Mucosa of descending colon (tissue), 3 donors: ENCODE data around the gene CLCN6. TPM values are rescaled to one million over a fixed set of nuclear protein-coding genes. Genes with fewer than 3 reads are reported as not detected.

Experiments used
- ATAC-seq: fragments of 200-7000 bp; cut with Tn5 transposase; one replicate; pipeline ENCODE4 v1.9.1; 2020; ENCODE audit warnings: mild to moderate bottlenecking, moderate library complexity
- DNase-seq, 3 donors: peaks; one replicate each; pipeline ENCODE4 v3.0.0-alpha.2; 2020
- H3K36me3 ChIP-seq: fragments of 200-600 bp; one replicate; pipeline ENCODE4 v1.8.0; 2021; ENCODE audit warnings: low read depth, mild to moderate bottlenecking
- H3K4me1 ChIP-seq: fragments of 200-600 bp; one replicate; pipeline ENCODE4 v1.8.0; 2021; ENCODE audit warnings: low read depth, mild to moderate bottlenecking
- H3K4me3 ChIP-seq: fragments of 200-600 bp; one replicate; pipeline ENCODE4 v1.8.0; 2021; ENCODE audit warnings: mild to moderate bottlenecking
- H3K9me3 ChIP-seq: fragments of 200-600 bp; one replicate; pipeline ENCODE4 v1.8.0; 2021; ENCODE audit warnings: mild to moderate bottlenecking
- intact Hi-C, 2 donors: fragments of 100-400 bp; cut with DNase I in 1 of 2; cut with micrococcal nuclease in 1 of 2; formaldehyde crosslinking; loops; one replicate each; pipeline versions ENCODE4 v1.11.0 to v1.11.1; 2022; cut with DNase I, micrococcal nuclease
- total RNA-seq, 3 donors: library from RNA; stranded (reverse); fragmentation: NEBNext Ultra II Directional in 2 of 3; extraction: Animal tissue kit (Norgen Biotek cat#: 25700) in 2 of 3; gene quantifications; one replicate each; pipeline versions ENCODE4 v1.2.1 to v1.2.4, GENCODE V29; 2021 to 2023
- TF ChIP-seq, protein P1 (sequence below): fragments of 200-600 bp; IDR thresholded peaks from one replicate; pipeline ENCODE4 v1.8.0; 2022; ENCODE audit warnings: antibody characterized with exemption, mild to moderate bottlenecking
- donor health status: DM: no; HTN: no; CAD: no; lungs with moderate emphysema.
- donor health status: DM: no; HTN: no; CAD: no.
- donor health status: DM: no; HTN: yes; CAD: no.

CLCN6 gene
- total RNA-seq, 3 donors from 2014 or later = 20.8 to 29.7 (median 24.3) TPM

DNA sequence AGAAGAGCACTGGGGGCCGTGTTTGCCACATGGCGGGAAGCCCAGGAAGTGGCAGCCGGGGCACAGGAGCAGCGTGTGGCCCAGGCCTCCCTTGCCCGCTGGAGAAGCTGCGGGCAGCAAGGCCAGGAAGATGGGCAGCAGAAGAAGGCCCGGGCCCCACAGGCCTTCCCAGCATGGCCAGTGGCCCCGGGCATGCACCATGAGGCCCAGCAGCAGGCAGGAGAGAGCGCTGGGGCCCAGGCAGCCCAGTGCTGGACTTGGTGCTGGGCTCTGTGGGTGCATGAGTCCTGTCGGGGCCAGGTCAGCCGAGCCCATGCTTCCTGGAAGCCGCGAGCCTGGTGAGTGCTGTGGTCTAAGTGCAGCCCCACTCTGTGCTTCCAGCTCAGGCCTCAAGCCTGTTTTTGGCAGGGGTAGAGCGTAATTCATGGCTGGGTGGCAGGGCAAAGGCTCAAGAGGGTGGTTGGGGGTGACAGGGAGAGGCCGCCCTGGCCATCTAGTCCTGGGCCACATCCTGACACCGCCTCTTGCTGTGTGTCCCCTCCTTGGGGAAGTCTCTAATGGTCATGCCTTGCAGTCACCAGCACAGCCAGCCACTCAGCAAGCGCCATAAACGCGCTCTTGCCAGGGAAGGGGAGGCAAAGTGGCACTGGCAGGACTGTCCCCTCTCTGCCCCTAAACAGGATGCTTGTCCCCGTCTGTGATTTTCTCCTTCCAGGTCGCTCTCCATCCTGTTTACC lies 21.6 kb upstream of the CLCN6 start:
- DNase-seq (peak in 2 of 3 donors; percentile 28 to 49), ATAC-seq (no peak)
- intact Hi-C loops = no loop called here

DNA sequence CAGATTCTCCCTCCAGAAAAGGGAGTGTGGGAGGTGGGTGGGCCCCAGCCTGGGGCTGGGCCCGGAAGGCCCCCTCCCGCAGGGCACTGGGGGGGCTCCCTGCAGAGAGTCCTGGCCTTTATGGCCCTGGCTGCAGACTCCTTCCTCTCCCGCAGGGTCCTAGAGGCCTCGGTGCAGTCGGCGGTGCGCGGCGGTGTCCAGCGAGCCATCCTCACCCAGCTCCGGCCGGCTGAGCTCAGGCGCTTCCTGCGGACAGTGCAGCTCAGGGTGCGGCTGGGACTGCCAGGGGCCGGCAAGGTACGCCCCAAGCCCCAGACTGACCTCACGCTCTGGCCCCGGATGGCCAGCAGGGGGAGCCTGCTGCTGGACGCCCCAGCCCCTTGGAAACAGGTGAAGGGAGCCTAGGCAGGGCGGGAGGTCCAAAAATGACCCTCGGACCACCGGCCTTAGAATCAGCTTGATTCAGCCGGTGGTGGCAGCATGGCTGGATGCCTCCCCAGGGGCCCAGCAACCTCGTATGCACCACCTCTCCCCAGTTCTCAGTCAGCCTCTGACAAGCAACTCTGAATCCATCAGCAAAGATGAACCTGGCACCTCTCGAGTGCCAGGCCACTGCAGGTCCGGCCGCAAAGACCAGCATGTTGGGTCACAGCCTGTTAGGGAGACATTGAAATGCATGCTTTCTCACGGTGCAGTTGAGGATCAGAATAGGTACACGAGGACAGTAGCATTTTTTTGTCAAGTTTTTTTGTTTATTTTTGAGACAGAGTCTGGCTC lies 20.8 kb upstream of the CLCN6 start:
- DNase-seq (peak; percentile 72 to 79 (median 79)), ATAC-seq (peak; percentile 70)
- Histone ChIP-seq H3K9me3 (no peaks in the 10 kb centered on the region), H3K36me3 (no peaks in the 10 kb centered on the region), H3K4me1 (peaks cover 25% of the 10 kb centered on the region), H3K4me3 (no peak overlapping the region)
- intact Hi-C loops = no loop called here
- TF ChIP-seq, protein P1, sequence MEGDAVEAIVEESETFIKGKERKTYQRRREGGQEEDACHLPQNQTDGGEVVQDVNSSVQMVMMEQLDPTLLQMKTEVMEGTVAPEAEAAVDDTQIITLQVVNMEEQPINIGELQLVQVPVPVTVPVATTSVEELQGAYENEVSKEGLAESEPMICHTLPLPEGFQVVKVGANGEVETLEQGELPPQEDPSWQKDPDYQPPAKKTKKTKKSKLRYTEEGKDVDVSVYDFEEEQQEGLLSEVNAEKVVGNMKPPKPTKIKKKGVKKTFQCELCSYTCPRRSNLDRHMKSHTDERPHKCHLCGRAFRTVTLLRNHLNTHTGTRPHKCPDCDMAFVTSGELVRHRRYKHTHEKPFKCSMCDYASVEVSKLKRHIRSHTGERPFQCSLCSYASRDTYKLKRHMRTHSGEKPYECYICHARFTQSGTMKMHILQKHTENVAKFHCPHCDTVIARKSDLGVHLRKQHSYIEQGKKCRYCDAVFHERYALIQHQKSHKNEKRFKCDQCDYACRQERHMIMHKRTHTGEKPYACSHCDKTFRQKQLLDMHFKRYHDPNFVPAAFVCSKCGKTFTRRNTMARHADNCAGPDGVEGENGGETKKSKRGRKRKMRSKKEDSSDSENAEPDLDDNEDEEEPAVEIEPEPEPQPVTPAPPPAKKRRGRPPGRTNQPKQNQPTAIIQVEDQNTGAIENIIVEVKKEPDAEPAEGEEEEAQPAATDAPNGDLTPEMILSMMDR = peak; percentile 68

More for the DNA sequence above, 21.6 kb upstream of the CLCN6 start:
- no peak overlapping the region for H3K4me3 ChIP-seq
- TF ChIP-seq, protein P1 = no peak
- no peaks in the 10 kb centered on the region for H3K9me3 ChIP-seq
- peaks cover 25% of the 10 kb centered on the region for H3K4me1 ChIP-seq
- H3K36me3 ChIP-seq = no peaks in the 10 kb centered on the region

DNA sequence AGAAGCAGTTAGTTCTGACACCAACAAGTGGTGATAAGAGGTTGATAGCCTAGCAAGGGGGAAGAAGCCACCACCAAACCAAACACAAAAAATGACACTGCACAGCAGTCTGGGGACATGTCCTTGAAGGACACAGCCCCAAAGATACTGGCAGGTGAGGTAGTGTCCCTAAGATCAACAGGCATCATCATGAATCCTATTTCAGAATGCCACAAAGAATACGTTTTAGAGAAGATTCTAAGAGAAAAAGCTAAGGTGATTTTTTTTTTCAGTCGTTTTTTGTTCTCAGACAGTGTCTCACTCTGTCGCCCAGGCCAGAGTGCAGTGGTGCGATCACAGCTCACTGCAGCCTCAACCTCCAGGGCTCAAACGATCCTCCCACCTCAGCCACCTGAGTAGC lies 19.8 kb upstream of the CLCN6 start:
- Histone ChIP-seq H3K4me1 (peaks cover 28% of the 10 kb centered on the region), H3K36me3 (no peaks in the 10 kb centered on the region), H3K4me3 (no peak overlapping the region), H3K9me3 (no peaks in the 10 kb centered on the region)
- TF ChIP-seq, protein P1 = no peak
- ATAC-seq (no peak), DNase-seq (peak in 1 of 3 donors; percentile 16)
- intact Hi-C loops = no loop called here

DNA sequence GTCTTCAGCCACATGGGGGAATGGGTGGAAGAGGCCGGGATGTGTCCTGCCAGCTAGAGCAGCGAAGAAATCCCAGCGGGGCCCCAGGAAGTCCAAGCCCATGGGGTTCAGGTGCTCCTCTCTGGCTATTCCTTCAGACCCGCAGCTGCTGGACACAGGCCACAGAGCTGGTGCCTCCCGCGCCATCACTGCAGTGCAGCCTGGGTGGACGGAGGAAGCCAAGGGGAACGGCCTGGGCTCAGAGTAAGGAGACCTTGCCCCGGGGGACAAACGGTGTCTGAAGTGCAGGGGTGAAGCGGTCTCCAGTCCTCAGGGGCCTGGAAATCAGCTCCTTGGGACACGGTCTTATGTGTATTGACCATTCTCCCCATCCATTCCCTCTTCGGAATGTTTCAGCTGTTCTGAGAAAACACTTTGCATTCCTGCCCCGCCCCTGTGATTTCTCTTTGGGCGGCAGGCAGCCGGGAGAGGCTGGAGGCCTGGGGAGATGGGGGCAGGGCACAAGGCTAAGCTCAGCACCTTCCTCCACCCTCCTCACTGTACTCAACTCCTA lies 18.7 kb upstream of the CLCN6 start:
- H3K9me3 ChIP-seq = no peaks in the 10 kb centered on the region
- TF ChIP-seq, protein P1 = no peak
- peak; percentile 52 for ATAC-seq
- peaks cover 33% of the 10 kb centered on the region for H3K4me1 ChIP-seq
- no peak overlapping the region for H3K4me3 ChIP-seq
- intact Hi-C loops = no loop called here
- no peaks in the 10 kb centered on the region for H3K36me3 ChIP-seq
- DNase-seq = peak in 2 of 3 donors; percentile 66 to 68

DNA sequence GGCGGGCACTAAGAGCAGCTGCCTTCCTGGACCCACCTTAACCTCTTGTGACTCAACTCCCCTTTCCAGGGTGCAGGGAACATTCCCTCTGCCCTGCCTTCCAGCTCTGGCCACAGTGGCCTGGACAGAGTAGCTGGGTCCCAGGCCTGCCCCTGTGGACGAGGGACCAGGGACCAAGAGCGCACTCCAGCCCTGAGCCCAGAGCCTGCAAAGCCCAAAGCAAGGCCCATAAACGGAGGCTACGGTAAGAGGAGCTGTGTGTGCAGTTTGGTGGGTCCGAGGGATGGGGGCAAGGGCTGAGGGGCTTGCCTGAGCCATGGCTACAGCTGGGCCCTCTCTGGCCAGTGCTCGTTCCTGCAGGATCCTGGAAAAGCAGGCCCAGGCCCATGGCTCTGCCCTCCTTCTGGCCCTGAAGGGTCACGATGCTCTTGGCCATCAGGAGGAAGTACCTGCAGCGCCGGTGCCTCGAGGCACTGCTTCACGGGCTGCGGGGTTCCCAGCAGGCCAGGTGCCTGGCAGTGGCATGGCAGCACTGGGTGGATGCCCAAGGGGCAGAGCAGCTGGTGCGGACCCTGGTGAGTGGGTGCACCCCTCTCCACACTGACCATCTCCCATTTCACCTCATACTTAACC lies 18.1 kb upstream of the CLCN6 start:
- Histone ChIP-seq H3K9me3 (no peaks in the 10 kb centered on the region), H3K36me3 (no peaks in the 10 kb centered on the region), H3K4me3 (no peak overlapping the region), H3K4me1 (peaks cover 33% of the 10 kb centered on the region)
- intact Hi-C loops = no loop called here
- DNase-seq = no peak
- ATAC-seq = no peak
- TF ChIP-seq, protein P1 = no peak
